Stimulated activated CD4-positive, alpha-beta T cell treated with anti-CD3 and anti-CD28 coated beads, Interleukin-15, amount 100 ng/mL, for 24 hours (primary cell): ENCODE measurements around the gene TMEM132D.

Experiments
- DNase-seq: peaks from one replicate; pipeline ENCODE4 v3.0.0-alpha.2; 2020

TMEM132D gene

GRCh38 chr12:129871991-129872972, 31.5 kb downstream of the TMEM132D start:
- no peak for DNase-seq

DNA sequence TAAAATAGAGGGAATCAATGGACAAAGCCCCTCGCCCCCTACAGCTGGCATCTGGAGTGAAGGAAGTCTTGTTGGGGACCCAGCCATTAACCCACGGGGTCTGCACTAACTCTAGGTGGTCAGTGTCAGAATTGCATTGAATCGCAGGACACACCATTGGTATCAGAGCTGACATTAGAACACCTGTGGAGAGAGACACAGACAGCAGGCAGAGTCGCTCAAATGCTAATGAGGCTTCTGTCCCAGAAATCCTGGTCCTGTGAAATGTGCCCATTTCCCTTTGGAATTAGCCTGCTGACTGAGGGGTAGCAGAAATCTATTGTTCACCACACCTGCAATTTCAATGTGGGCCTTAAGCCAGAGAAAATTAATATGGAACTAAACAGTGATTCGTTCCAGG, 33.0 kb downstream of the TMEM132D start:
- no peak for DNase-seq

DNA sequence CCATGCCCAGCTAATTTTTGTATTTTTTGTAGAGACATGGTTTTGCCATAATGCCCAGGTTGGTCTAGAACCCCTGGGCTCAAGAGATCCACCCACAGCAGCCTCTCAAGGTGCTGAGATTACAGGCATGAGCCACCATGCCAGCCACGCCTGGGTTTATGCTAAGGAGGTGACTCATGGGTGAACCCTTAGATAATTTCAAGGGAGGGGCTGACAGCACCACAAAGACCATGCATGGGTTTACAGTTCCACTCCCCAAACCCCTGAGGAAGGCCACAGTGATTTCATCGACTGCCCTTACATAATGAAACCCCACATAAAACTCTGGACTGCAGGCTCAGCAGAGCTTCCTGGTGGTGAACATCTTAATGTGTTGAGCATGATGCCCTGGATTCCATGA, 33.7 kb downstream of the TMEM132D start:
- DNase-seq = no peak

DNA sequence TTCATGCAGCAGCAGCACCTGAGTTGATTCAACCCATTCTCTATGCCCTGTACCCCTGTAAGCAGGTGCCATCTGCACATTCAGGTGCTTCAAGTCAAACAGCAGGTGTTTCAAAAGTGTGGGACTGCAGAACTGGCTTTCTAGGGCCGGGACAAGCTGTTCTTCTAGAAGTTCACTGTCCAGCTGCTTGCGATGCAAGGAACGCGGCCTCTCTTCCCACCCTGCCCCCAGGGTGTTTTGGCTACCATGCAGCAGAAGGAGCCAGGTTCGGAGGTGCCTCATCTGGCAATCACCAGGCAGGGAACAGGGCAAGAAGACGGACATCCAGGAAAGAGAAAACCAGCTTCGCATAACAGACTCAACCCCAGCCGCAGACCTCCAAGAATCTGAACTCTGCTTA, 35.2 kb downstream of the TMEM132D start:
- no peak for DNase-seq

- DNase-seq = no peak
These were observed 39.9 kb downstream of the TMEM132D start for GRCh38 chr12:129863938-129864337.

DNA sequence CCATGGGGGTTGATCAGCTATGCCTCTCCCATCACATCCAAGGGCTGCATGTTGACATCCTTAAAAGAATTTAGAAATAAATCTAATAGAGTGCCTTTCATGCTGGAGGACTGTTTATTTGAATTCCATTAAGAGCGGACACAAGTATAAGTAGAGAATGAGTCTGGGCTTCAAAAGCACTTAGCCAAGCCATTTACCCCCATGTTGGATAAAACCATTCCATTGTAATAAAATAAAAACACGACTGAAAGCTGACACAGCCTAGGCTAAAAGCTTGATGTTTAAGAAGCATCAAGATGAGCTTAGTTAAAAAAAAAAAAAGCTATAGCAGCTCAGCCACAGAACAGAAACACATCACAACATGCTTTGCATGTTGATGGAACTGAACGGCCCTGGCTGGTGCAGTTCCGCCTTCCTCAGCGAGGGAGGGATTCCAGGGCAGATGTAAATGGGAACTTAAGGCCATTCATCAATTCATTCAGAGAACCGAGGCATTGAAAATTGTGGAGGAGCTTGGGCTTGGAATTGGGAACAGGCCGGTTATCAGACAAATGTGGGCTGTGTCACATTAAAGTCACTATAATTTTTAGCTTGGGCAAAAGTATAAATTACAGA, 41.2 kb downstream of the TMEM132D start:
- DNase-seq = no peak

GRCh38 chr12:129861951-129862350, 41.9 kb downstream of the TMEM132D start:
- no peak for DNase-seq

DNA sequence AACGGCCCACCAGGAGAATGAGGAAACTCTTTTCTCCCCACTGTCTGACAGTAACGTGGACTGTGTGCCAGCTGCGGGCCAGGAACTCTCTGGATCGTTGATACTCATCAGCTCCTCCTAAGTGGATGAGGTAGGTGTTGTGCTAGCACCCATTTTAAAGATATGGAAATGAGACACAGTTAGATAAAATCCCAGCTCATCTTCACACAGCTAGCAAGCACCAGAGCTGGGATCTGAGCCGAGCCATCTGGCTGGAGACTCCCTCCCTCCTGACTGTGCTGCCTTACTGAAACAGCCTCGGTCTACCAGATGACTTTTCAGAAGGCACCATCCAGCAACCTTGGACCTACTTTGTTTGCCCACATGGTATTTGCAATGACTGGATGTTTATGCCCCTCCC, 49.2 kb downstream of the TMEM132D start:
- no peak for DNase-seq

DNA sequence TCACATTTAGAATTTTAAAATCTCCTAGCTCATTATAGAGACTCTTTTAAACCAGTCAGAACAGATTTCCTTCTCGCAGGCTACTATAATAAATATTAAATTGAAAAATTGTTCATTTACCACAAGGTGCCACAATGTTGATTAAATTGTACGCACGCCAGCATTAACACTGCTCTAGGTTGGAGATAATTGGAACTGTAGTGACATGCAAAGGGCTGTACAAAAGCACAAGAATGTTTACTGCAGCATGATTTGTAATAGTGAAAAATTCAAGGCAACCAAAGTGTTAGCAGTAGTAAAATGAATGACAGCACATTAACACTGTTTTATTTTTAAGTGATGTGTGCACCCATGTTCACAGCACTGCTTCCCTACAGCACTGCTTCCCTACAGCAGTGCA, 52.5 kb downstream of the TMEM132D start:
- DNase-seq = no peak

GRCh38 chr12:129848876-129849275, 54.9 kb downstream of the TMEM132D start:
- no peak for DNase-seq

DNA sequence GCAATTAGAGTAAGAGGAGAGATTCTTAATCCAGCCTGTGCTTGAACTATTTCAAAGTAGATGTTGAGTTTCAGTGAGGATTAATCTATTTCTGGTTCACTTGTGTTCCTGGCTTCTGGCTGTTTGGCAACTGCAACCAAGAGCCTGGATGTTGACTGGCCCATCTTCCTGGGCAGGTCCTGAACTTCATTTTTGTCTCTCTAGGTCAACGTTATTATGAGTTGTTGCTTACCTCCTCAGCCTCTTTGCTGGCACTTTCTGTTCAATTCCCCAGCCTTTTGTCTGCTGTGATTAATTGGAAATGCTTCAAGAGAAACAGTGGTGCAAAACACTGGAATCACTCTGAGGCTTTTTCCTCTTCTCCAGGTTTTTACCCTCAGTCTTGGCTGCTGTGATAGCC, 56.8 kb downstream of the TMEM132D start:
- no peak for DNase-seq

DNA sequence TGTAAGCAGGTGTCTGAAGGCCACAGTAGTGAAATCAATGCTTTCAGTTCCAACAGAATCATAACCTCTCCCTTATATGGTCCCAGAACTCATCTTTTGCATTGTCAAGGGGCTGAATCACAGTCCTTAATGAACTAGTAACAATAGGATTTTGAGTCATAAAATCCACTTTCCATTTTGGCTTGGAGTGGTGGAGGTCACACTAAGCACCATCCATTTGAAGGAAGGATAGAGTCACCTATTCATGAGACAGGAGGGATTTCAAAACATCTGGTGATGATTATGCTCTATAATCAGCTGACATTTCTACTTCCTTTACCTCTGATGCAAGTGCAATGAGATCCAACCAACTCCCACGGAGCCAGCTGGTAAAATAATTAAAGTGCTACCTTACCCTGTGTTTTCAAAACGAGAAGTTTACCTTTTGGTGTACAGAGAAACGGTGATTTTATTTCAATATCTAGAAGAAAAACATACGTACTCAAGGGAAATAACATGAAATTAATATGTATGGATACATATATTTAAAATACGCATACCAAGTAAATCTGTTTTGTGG, 59.1 kb downstream of the TMEM132D start:
- DNase-seq = no peak

- no peak for DNase-seq
These were observed 62.6 kb downstream of the TMEM132D start for GRCh38 chr12:129841251-129841650.

DNA sequence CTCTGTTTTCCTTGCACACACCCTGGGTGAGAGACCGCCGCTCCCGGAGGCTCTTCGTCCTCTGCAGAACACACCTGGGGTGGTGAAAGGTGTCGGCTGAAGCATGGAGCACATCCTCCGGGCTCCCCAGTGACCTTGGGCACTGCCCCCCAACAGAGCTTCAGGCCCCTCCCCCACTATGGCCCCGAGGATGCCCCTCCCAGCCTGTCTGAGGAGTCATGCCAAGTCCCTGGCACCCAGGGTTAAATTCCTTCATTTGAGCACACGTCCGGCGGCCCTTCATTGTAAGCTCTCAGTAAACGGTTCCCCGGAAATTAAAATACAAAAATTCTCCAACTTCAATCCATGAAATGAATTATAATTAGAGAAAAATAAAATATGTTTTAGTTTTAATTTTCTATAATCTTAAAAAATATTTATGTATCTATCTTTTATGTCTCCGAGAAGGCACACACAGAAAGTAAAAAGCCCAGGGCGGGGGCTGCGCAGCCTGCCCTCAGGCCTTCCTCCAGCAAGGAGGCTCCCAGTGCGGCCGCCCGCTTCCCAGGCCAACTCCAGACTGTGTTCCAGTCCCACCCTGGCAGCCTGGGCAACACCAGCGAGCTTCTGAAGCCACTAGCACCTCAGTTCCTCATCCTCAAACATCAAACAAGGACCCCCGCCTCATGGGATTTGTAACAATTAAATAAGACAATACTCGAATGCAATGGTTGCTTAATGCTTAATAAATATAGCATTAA, 63.5 kb downstream of the TMEM132D start:
- no peak for DNase-seq

- no peak for DNase-seq
These were observed 64.1 kb downstream of the TMEM132D start for GRCh38 chr12:129839679-129840078.

GRCh38 chr12:129831294-129831693, 72.5 kb downstream of the TMEM132D start:
- no peak for DNase-seq

GRCh38 chr12:129830796-129831195, 73.0 kb downstream of the TMEM132D start:
- no peak for DNase-seq

- no peak for DNase-seq
These were observed 75.9 kb downstream of the TMEM132D start for GRCh38 chr12:129827866-129828384.

DNA sequence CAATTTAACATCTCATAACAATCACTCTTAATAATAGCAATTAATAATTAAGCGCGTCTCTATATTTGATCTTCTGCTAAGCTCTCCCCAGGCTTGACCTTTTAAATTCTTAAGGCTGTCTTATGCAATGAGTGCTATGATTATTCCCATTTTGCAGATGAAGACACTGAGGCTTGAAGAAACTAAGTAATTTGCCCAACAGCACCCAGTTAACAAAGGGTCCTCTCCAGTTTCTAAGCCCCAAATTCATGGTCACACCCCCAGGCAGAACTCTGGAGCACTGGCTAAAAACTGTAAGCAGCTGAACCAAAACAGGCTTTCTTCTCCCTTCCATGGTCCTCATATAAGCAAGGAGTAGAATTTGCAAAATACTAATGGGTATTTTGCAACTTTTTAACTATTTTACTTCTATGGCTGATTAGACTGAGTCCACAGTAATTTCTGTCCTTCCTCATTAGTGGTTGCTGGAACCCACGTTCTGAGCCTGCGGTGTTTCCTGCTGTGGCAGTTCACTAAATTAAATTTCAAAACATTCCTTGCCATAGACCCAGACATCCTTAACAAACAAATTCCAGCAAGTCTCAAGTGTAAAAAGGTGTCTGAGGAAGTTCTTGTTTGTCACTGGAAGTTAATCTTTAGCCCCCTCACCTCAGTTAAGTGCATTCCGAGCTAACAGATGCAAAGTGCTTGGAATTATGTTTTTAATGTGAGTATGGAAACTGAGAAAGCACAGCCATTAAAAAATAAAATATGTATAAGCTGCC, 76.5 kb downstream of the TMEM132D start:
- no peak for DNase-seq

DNA sequence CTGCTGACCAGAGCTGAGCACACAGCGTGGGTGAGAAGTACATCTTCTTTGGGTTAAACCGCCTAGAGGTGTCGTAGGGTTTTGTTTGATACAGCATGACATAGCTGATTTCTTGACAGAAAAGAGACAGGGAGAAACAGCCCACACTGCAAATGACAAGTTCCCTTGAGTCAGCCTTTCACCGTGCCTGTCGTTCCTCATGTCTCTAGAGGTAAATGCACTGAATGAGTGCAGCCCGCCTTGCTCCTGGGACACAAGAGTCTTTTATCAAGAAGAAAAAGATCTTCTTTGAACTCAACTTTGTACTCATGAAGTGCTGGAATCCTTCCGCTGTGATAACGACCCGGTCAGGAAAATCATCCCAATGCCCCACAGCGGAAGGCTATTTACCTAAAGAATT, 77.6 kb downstream of the TMEM132D start:
- no peak for DNase-seq

GRCh38 chr12:129825316-129825715, 78.5 kb downstream of the TMEM132D start:
- DNase-seq = no peak

GRCh38 chr12:129821964-129822363, 81.9 kb downstream of the TMEM132D start:
- no peak for DNase-seq
